GM08714 (cell line): ENCODE data around the gene NOX4.

Experiments used
- H3K4me3 ChIP-seq: fragments of 200-500 bp; sonication (Bioruptor generic); 2 replicates; pipeline ENCODE4 v1.5.1; 2014; ENCODE audit warnings: mild to moderate bottlenecking, low read length, inconsistent platforms
- ZNF274 ChIP-seq: IDR thresholded peaks from 2 replicates; pipeline ENCODE4 v1.6.1; 2012; ENCODE audit warnings: mild to moderate bottlenecking, low read depth, low read length

Gene NOX4

DNA sequence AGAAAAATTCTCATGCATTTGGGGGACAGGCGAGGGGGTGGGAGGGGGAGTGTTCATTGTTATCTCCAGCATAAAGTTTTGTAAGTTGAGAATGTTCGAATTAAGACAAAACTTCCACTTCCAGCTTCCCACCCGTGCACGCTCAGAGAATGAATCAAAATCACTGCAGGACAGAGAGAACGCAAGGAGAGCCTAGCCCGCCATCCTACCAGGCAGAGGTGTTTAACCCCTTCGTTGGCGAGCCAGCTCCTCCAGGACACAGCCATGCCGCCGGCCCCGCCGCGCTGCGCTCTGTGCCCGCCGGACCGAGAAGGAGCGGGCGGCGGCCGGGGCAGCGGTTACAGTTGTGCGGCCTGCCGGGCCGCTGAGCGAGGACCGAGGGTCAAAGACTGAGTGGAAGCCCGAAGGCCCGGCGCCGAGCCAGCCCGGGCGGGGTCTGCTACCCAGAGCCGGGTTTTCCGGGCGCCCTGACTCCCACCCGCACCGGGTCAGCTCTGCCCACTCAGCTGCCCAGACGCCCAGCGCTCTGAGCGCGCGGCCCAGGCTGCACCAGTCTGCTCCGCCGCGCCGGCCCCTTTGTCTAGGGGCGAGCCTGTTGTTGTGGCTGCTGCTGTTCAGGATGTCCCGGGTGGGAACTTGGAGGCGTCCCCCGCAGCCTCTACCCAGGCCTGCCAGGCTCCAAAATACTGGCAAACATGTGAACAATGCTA lies at the start of gene NOX4:
TSS of gene NOX4 (minus strand) at position 395 of the 710 bp plus-strand sequence. CDS start at position 266, 129 bp downstream.
- no peak within 1 kb of the TSS for H3K4me3 ChIP-seq
- TF ChIP-seq ZNF274: no peak

DNA sequence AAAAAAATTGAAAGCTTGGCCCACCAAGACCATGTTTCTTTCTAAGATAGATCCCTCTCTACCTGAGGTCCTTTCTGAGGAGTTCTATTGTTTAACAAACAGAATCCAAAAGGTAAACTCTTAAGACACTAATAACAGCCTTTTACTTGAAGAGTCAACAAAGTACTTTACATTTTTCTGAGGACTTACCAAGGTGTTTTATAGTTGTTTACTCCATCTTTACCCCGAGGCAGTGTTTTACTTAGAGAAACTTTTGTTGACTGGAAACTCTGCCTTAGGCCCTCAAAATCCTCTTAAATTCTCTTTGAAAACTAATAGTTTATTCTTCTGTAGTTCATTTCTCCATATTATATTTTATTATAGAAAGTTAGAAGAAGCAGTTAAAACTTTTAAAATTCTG lies 49.7 kb upstream of the NOX4 start:
- H3K4me3 ChIP-seq: no peak overlapping the region
- no peak for TF ChIP-seq ZNF274

DNA sequence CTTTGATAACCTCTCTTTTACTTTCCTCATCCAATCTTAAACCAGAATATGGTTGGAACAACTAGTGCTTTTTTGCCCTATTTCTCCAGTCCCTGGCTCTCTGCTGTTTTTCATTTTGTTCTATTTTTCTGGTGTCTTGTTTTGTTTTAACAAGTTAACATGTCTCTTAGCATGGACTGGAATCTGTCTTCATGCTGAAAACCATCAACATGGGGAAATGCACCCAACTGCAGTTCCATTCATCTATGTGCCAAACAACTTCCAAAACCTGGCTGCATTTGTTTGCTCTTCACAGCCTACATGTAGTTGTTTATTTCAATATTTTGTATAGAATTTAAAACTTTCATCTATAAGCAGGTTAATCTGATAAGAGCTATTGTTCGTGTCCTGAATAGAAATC lies 46.8 kb upstream of the NOX4 start:
- TF ChIP-seq ZNF274: no peak
- no peak overlapping the region for H3K4me3 ChIP-seq

DNA sequence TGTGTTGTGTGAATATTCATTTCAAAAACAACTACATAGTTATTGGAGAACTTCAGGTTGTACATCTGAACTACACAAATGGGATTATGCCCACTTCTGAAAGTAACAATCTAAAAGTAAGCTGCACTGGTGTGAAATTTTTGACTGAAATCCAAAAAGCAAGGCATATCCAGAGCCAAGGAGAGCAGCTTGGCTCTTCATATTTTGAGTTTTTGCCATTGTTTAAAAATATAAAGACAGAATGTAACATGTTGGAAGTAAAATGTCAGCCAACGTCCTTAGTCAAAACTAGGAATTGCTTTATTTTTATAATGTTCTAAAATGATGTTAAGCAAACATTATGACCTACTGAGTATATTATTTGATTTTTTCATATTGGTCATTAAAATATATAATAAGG lies 45.8 kb upstream of the NOX4 start:
- H3K4me3 ChIP-seq: no peak overlapping the region
- TF ChIP-seq ZNF274: no peak

DNA sequence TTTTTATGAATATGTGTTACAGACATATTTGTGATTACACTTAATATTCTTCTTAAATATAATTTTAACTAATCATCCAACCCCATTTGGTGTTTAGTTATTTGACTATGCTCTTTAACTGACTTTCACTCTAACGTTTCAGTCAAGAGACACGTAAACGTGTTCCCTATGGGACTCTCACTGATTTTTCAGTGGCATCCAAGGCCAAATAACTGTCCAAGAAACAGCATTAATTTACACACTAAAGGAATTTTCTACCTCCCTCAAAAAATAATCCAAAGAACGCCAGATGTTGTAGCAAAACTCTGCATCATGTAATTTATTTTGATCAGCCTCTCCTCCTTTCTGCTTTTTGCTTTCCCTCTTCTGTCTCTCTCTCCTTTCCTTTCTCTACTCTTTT lies 44.0 kb upstream of the NOX4 start:
- H3K4me3 ChIP-seq: no peak overlapping the region
- no peak for TF ChIP-seq ZNF274

DNA sequence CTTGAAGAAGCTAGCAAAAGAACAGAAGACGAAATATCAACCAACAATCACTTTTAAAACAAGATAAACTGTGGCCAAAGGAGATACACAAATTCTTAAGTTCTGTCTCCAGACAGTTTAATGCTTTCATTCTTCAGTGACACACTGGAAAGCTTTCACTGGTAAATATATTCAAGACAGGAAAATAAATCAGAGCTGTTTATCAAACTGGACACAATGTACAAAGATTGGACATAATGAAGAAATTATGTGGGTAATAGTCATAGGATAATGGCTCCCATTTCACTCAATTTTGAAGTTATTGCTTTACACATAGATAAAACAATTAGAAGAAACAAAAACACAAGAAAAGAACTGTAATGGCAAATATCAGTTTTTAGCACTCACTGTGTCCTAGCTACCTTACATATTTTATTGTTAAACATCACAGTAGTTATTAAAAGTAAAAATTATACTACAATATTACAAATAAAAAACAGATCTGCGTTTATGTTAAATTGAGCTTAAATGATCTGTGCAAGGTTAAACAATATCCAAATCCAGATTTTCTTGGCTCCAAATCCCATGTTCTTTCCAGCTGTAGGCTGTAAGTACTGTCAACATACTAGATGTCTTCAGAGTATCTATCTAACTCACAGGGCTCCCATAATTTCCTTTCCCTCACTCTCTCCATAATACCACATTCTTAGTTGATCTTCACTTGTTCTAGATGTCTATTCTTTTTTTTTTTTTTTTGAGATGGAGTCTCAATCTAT lies 38.6 kb upstream of the NOX4 start:
- H3K4me3 ChIP-seq: no peak overlapping the region
- no peak for TF ChIP-seq ZNF274

DNA sequence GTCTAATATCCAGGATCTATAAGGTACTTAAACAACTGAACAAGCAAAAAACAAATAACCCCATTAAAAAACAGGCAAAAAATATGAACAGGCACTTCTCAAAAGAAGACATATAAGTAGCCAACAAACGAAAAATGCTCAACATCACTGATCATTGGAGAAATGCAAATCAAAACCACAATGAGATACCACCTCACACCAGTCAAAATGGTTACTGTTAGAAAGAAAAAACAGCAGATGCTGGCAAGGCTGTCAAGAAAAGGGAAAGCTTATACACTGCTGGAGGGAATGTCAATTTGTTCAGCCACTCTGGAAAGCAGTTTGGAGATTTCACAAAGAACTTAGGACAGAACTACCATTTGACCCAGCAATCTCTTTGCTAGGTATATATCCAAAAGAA lies 30.6 kb upstream of the NOX4 start:
- no peak overlapping the region for H3K4me3 ChIP-seq
- TF ChIP-seq ZNF274: no peak

DNA sequence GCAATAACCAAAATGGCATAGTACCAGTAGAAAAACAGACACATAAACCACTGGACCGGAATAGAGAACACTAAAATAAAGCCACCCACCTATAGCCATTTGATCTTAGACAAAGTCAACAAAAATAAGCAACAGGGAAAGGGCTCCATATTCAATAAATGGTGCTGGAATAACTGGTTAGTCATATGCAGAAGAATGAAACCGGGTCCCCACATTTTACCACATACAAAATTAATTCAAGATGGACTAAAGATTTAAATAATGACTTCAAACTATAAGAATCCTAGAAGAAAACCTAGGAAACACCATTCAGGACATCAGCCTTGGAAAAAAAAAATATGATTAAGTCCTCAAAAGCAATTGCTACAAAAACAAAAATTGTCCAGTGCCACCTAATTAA lies 30.1 kb upstream of the NOX4 start:
- no peak for TF ChIP-seq ZNF274
- H3K4me3 ChIP-seq: no peak overlapping the region

DNA sequence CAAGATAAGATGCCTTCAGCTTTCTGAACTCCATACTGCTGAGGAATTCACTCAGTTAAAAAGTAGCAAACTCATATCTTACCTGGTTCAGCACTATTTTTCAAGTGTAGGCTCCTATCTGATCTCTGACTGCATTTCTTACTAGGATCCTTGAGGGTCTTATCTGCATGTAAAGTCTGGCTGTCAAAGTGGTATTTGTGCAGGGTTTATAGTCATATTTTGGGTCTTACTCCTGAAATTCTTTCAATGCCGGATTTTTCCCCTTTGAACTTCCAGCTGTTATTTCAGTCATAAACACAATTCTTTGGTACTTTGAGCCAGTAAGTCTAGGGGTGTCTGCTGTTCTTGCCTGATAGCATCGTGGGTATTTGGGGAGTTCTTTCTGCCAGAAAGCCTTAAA lies 25.3 kb upstream of the NOX4 start:
- no peak overlapping the region for H3K4me3 ChIP-seq
- TF ChIP-seq ZNF274: no peak

DNA sequence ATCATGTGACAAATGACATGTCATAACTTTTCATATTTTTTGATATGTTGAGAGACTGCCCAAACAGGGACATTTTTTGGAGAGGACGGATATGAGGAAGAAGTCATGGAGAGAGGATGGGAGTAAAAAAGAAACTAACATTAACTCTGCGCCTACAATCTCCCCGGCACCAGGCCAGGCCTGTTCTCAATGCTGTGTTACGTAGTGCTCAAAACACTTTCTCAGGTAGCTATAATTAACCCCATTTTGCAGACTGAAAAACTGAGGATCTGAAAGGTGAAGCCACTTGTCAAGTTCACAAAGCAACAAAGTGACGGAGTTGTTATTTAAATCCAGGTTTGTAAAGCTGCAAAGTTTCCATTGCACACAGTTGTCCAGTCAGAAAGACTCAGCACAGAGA lies 17.4 kb upstream of the NOX4 start:
- no peak overlapping the region for H3K4me3 ChIP-seq
- no peak for TF ChIP-seq ZNF274

DNA sequence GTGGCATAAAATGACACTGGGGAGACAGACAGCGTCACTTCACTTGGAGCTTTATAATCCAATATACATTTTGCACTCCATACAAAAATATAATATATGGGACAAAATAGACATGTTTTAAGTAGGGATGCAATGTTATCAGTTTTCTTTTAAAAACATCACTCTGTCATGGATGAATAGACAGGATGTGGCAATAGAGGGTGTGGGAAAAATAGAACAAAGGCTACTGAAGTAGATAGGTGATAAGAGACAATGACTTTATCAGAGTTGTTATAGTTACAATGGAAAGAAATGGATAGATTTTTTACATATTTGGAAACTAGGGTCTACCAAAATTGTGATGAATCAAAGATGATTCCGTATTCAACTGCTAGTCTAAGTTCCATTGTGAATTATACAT lies 13.1 kb upstream of the NOX4 start:
- TF ChIP-seq ZNF274: no peak
- H3K4me3 ChIP-seq: no peak overlapping the region

DNA sequence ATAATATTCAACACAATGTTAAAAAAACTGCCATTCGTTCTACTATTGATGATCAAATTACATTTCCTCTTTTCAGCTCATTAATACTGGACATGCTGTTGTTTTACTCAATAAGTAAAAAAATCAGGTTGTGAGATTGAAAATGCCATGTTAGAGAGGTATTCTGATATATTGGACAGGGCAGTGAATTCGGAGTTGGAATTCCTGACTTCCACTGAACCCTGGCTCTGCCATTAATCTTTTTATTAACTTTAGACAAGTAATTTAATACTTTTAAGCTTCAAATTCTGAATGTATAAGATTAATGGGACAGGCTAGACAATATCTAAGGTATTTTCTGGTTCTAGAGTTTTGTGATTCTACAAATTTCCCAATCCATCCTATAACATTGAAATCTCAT lies 12.2 kb upstream of the NOX4 start:
- H3K4me3 ChIP-seq: no peak overlapping the region
- no peak for TF ChIP-seq ZNF274

DNA sequence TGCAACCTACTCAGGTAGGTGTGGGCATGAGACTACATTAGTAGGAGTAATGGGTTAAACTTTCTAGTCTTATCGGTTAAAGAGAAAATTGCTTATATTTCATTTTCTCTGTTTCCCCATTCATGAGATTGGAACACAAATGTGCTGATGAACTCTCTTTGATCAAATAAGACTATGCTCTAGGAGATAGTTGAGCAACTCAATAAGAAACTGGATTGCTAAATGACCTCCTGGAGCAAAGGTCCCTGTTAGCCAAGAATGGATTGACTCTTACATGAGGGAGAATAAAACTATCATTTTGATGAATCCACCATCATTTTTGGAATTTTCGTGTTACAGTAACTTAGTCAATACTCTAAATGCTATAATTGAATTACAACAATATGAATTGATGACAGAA lies 11.1 kb upstream of the NOX4 start:
- H3K4me3 ChIP-seq: no peak overlapping the region
- no peak for TF ChIP-seq ZNF274

DNA sequence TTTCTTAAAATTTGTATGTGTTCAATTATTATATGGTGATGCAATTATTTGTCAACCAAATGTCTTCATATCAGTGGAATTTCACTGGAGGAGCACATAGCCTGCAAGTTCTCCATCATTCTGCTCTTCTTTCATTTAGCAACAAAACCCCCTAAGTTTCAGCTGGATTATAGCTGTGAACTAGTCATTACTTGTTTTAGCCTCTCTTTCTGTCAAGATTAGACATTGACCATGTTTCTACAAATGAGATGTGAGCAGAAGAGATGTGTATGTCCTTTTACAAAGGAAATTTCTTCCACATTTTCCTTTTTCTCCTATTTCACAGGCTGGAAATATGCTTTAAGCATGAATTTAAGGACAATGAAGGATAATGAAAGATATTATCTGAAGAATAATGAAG lies 9.2 kb upstream of the NOX4 start:
- H3K4me3 ChIP-seq: no peak overlapping the region
- TF ChIP-seq ZNF274: no peak

DNA sequence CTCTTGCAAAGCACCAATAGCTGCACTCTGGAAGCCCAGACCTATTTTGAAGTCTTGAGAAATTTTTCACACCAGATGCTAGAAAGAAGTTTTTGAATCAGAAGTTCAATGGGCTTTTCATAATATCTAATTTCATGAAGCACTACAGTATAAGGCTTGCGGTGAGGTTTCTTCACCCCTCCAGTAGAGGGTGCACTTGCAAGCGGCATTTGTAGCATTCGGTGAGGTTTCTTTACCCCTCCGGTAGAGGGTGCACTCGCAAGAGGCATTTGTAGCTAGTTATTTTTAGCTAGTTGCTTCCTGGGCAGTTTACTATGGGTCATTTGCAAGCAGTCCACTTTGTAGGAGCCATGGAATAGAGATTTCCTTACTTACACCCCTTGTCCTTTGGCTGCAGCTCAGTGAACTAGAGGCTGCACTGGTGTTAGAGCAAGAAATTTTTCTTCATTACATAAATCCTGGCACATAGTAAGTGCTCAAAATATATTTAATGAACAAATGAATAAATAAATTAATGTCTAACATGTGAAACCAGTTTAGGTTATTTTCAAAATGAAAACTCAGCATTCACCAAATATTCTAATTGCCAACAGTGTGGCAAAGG lies 7.8 kb upstream of the NOX4 start:
- no peak overlapping the region for H3K4me3 ChIP-seq
- no peak for TF ChIP-seq ZNF274
